ENCODE measurements around the gene SCAF8.

DNA sequence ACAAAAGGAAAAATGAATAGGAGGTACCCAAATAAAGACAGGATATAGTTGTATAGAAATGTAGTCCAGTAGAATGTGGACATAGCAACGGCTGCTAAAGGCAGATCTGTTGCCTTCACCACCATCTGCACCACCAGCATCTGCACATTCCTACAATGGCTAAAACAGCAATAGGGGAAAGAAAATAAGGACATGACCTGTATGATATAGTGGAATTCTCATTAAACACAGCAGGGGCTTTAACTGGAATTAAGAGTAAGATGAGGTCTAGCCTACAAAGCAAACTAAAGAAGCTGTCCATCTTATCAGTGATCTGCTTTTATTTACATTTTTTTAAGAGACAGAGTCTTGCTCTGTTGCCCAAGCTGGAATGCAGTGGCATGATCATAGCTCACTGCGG is 26.8 kb upstream of the SCAF8 start:
- no peak for TF ChIP-seq POLR2AphosphoS5 (IDR thresholded peaks at IDR 0.05)
- no peak for TF ChIP-seq POLR2A (IDR thresholded peaks at IDR 0.05)
